Activated naive CD8-positive, alpha-beta T cell treated with anti-CD3 and anti-CD28 coated beads, Interleukin-2, amount 50 U/mL, for 16 hours (primary cell): Measurements from ENCODE around the gene MOSMO.
A peak's percentile ranks its signal among the peaks of the same experiment; 100 is the strongest.
"Not testable (repeated sequence)": the region's sequence is repeated elsewhere in the genome, so short reads cannot be mapped to it uniquely, and the experiment has no call there.

ENCODE experiments used
- DNase-seq: peaks from one replicate; pipeline ENCODE4 v3.0.0-alpha.2; 2020; ENCODE audit warnings: low read depth, low spot score

MOSMO gene

DNA sequence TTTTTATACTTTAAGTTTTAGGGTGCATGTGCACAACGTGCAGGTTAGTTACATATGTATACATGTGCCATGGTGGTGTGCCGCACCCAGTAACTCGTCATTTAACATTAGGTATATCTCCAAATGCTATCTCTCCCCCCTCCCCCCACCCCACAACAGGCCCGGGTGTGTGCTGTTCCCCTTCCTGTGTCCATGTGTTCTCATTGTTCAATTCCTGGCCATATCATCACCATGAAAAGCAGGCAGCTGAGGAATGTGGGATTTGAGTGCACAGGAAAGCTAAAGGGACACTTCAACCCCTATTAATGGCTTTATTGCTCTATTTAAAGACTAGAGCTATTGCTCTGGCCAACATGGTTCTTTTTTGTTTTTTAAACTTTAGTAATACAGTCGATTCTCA lies 38.0 kb downstream of the MOSMO start:
- not testable (repeated sequence) for DNase-seq

DNA sequence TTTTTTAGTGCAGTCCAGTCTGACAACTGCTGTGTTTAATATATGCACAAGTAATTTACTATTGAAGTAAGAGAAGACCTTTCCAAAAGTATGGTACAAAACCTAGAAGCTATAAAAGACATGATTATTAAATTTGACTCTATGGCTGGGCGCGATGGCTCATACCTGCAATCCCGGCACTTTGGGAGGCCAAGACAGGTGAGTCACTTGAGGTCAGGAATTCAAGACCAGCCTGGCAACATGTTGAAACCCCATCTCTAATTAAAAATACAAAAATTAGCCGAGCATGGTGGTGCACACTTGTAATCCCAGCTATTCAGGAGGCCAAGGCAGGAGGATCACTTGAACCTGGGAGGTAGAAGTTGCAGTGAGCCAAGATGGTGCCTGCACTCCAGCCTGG lies 43.1 kb downstream of the MOSMO start:
- no peak for DNase-seq

DNA sequence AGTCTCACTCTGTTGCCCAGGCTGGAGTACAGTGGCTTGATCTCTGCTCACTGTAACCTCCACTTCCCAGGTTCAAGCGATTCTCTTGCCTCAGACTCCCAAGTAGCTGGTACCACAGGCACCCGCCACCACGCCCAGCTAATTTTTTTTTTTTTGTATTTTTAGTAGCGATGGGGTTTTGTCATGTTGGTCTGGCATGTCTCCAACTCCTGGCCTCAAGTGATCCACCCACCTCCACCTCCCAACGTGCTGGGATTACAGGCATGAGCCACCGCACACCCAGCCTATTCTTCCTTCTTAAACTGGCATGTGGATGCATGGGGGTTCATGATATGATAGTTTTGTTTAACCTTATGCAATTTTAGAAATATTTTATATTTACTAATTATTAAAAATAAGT lies 45.1 kb downstream of the MOSMO start:
- no peak for DNase-seq

DNA sequence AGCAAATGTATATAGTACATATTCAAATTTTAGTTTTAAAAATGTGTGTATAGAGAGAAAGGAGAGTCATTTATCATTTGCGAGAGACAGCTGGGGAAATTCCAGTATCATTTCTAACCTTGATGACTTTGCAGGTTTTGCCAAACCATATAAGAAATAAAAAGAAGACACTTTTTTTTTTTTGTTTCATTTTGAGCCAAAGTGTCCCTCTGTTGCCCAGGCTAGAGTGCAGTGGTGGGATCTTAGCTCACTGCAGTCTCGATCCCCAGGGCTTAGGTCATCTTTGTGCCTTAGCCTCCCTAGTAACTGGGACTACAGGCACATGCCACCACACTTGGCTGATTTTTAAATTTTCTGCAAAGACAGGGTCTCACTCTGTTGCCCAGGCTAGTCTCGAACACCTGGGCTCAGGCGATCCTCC lies 46.0 kb downstream of the MOSMO start:
- DNase-seq: no peak

DNA sequence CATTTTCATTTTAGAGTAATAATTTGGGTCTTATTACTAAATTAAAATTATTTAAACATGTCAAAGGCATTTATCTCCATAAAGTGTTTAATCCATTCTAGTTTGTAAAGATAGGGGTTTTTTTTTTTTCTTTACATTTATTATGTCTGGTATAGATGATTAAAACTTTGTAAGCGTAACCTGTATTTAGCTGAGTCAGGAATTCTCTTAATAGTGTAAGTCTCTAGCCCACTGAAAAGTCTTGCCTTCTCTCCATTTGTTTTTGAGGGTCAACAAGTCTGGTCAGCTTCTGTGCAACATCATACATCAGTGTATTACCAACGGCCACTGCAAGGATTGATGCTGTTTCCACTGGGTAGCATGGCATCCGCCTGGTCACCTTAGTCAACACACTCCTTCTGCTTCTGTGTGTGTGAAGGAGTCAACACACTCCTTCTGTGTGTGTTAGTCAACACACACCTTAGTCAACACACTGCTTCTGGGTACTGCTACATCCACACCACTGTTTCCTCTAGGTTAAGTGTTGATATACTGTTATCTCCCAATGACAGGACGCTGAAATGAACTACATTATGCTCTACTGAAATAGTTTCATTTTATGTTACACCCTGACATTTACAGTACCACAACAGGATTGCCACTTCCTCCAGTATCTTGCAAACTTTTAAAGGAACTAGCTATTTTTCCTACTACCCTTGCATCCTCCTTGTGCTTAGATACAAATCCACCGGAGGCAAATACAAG lies 47.1 kb downstream of the MOSMO start:
- DNase-seq: no peak

DNA sequence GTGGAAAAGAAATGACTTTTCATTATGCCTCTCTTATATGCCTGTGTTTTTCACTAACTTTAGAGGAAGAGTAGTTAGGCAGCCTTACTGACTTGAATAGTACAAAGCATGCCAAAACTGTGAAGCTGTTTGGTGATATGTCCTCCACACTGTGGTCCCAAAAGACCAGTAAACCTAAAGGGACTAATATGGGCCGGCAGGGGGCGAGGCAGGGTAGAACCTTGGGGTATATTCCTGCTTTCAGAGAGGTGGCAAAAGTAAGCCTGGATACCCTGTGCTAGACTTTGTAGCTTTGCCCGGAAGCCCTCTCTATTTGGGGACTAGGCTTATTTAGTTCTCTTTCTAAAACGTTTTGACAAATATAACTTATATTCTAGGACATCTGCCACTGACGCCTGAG lies 48.0 kb downstream of the MOSMO start:
- DNase-seq: no peak

DNA sequence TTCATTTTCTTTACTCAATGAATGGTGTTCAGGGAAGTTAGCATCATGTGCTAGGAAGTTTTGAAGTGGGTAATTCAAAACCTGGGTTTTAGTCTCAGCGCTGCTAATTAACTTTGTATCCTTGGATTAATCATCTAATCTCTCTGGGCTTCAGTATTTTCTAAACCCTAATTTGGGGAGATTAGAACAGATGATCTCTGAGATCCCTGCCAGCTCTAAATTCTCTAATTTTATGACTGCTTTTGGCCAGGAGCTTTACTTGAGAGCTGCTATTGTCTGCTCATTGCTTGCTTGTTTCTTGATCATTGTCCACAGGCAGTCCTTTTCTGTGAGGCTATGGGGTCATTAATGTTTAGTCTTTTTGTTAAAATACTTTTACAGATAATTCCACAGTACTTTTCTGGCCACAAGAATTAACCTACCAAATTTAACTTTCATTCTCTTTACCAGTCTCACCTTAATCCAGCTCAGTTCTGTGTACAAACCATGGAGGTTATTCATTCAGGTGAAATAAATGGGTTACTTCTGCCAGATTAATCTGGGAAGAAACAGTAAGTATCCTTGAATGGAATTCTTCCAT lies 56.1 kb downstream of the MOSMO start:
- no peak for DNase-seq

DNA sequence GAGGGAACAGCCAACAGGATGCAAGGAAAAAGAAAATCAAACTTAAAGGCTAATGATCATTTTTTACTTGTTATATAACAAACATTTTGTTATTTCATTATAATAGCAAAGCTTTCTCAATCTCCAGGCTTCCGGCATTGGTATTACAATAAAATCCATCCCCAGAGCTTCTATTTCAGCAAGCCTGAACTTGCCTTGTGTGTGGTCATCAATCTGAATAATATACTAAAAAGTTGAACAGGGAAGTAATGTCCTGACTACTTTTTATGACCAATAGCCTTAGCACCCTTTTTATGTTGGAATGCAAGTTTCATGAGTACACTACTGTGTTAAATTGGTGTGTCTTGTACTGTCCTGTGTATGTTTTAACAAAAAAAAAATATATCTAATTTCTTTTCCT lies 57.3 kb downstream of the MOSMO start:
- DNase-seq: no peak

DNA sequence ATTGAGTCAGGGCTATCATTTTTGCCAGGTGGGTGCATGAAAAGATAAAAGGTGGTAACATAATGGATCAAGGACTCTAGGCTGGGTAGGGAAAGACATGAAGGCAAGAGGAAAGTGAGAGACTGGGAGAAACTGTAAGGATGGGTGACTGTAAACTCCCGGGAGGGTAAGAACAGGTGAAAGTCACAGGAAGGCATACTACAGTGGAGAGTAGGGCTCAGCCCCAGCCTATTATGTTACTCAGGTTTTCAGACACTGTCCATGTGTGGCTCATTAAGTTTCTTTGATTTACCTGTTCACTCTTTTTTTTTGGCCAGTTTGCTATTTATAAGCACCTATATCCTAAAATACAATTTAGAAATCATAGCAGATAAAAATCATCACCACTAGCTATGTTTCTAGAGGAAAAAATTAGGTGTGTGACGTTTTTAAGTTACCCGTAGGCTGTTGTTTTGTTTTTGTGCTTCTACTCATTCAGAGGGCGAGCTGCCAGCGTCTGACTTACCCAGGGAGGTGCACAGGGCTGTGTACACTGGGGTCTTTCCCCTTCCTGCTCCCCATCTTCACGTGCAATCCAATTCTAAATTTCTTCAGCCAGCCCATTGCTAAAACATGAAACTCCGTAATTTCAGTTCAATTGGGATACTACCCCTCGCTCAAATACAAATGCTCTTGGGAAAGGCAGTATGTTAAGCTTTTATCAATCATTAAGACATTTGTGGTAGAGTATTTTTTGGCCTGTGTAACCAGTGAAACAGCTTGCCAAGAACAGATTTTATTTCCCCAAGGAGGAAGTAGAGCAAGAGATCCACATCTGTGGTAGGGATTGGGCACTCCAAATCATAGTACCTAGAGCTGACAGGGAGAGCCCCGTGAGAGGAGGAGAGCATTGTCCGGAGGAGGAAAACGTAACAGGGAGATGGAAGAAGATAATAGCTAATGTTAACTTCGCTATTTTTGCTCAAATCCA lies 62.7 kb downstream of the MOSMO start:
- DNase-seq: no peak

DNA sequence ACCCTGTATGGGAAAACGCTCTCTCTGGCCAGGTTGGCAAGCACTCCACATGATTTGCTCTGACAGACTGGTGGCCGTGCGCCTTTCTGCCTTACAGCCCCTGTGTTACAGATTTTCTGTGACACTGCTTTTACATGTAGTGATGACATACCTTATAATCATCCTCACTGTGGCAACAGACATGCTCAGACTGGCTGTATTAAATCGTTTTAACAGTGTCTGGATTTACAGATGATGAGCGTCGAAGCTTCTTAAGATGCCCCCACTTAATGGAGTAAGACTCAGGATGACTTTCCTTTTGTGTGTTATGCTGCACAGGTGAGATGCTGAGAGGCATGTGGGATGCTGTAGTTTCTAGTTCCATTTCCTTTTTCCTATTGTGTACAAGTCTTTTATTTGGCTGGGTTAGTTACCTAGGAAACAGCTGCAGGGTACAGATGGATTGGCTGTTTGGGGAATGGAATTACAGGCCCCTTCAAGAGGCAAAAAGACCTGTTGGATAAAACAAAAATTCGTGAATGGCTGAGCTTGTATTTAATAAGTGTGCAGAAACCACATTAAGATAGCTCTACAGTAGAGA lies 63.5 kb downstream of the MOSMO start:
- DNase-seq: no peak

DNA sequence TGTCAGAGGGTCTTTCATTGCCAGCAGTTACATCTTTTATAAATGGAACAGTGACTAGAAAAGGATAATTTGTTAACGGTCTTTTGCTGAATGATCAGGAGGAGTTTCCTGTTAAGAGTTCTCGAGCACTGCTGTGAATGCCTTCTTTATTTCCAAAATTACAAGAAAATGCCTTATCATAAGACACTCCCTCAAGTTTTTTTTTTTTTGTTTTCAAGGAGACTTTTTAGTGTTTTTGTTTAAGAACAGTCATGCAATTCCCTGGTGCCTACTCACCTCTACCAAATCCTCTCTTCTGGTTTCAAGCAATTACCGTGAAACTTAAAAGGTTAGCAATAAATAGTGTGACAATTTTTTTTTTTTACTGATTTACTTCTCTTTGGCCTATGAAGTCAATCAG lies 65.4 kb downstream of the MOSMO start:
- DNase-seq: no peak

DNA sequence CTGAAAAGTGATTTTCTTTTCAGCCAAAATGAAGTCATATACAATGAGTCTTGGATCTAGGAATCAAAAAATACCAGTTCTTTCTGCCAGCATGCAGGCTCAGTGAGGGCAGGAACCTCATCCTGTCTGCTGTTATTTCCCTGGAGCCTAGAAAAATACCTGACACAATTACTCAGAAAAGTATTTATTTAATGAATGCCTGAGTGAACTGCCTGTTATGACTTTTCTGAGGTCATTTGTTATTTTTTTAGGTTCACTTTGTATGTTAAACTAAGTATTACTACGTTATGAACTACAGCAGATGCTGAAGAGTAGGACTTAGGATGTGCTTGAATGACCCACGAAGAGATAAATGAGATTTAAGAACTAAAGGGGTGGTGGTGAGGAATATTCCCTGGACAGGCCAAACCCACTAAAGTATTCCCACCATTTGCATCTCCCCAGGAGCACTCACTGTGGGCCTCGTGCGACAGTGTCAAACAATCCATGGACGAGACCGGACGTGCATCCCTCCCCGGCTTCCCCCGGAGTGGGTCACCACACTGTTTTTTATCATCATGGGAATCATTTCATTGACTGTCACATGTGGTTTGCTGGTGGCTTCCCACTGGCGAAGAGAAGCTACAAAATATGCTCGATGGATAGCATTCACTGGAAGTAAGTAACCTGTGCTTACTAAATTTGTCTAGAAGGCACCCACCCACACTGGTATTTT lies 67.3 kb downstream of the MOSMO start:
- DNase-seq: no peak

DNA sequence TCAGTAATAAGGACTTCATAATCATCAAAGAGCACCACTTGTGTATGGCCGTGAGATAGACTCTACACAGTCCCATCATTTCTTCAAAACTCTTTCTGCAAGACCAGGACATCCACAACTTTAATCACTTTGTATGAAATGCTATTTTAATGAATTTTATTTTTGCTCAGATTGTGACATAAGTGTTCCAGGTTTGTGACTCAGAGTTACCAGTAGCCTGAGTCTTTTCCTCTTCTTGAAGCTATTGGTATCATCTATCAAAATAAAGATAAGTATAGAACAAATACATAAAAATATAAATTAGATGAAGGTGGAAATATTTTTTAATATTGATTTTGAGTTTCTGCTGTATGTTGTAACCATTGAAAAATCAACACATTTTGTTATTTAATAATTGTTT lies 67.9 kb downstream of the MOSMO start:
- DNase-seq: no peak

DNA sequence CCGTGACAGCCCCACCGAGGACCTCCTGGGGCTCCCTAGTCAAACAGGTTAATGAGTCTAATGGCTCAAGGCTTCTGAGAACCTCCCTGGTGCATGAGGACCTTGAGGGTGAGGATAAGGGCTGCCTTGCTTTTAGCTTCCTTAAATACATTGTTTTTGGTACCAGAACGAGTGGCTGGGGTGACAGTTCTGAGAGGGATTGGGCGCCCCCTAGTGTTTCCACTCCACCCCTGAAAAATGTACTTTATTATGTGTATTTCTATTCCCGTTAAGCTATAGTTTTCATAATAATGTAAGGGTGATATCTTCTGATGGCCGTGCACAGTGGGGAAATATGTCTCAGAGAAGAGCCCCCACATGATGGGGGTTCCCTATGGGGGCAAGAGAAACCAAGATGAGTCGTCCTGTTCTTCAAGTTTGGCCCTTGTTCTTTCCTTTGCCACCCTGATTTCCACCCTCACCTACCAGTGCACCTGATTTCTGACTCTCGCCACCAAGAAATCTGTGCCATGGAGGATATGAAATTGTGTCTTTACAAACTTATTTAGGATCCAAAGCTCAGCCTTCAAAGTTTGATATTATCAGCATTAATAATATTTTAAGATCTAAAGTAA lies 69.9 kb downstream of the MOSMO start:
- DNase-seq: peak; percentile 41

DNA sequence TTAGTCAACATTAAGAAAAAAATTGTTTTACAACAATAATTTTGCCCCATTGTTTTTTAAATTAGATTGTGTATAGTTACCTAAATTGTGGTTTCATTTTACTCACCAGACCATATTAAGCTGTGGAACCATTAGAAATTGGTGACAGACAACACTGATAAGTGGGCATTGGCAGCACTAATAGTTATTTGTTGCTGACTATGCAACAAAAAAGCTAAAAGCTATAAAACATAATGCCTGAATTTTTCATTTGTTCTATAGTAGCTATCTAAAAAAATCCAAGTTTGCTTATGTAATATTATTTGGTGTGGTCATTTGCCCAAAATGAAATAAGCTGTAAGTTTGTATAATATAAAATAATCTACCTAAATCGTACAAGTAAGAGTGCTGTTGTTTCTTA lies 70.7 kb downstream of the MOSMO start:
- DNase-seq: no peak

DNA sequence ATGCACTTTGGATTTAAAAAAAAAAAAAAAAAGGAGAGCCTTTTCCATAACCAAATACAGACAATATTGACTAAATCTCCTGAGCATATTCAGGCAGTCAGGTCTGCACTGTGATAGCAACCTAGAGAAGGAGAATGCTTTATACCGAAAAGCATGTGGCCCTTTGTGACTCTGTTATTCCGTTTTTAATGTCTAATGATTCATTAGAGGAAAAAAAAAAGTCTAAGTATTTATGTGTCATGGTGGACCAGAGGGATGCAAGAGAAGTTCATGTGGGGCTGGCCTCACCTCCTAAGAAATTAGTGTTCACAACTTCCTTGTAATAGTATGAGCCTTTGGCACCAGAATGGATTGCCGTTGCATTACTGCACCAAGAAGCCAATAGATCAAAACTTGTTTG lies 73.1 kb downstream of the MOSMO start:
- DNase-seq: no peak

DNA sequence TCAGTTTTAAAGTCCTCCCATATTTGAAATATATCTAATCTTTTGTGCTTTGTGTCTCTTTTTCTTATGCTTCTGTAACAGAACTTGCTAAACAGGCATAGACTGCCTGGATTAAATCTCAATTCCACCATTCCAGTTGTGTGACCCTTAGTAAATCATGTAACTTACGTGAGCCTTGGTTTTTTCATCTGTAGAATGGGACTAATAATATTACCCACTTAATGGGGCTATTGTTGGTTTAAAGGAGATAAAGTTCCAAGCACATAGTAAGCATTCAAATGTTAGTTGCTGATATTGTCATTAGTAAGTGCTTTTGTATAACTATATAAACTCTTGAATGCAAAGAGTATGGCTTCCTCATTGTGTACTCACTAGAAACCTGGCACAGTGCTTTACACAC lies 78.5 kb downstream of the MOSMO start:
- DNase-seq: no peak

DNA sequence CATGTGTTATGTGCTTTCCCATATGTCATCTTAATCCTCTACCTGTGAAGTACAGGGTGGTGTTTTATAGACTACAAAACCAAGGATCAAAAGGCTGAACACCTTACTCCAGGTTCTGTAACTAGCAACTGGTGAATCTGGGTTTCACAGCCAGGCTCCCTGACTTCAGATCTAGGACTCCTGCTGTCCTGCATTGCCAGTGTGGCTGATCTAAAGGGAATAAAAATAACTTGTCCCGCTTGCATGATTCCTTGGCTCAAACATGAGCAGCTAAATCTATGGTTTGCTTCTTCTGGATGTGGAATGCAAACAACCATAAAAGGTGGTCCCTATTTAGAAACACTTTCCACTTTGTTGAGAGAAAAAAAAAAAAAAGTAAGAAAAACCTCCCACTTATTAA lies 80.7 kb downstream of the MOSMO start:
- DNase-seq: no peak

DNA sequence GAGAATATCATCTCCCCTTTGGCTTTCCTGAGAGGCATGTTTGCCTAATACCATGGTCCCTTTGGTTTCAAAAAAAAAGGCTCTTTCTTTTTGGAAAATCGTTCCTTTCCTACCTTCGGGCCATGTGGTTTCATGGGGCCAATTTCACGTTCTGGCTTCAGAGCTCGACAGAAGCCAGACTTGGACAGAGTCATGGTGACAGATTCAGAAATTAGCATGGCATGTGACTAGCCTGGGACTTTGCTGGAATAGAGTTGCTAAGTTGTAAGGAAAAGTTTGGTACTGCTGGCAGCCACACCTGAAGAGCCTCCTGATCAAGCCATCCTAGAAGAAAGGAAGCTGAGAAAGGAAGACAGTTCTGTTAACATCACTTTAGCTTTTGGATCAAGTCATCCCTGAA lies 82.0 kb downstream of the MOSMO start:
- DNase-seq: no peak

DNA sequence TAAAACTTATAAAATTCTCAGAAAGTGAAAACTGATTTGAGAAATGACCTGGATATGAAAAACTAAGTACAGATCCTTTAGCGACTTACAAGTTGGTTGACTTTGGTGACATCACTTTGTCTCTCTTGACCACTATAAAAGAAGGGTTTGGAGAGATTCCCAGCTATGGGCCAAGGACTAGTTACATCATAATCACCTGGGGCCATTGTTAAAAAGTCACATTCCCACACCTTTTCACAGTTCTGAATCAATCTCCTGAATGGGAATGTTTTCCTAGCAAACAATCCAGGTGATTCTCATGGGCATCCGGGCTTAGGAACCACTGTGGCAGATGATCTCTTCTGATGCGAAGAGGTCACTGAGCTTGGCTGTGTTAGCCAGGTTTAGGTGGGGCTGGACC lies 83.8 kb downstream of the MOSMO start:
- DNase-seq: no peak
